HG02938 (cell line): ENCODE data around the gene CACNB1.
A peak's percentile ranks its signal among the peaks of the same experiment; 100 is the strongest.

ENCODE experiments used
- ATAC-seq: cut with Tn5 transposase; IDR thresholded peaks from one replicate; pipeline ENCODE4 v1.9.1; 2021; ENCODE audit warnings: mild to moderate bottlenecking, moderate library complexity; ENCODE audit not compliant: unreplicated experiment

CACNB1 gene

DNA sequence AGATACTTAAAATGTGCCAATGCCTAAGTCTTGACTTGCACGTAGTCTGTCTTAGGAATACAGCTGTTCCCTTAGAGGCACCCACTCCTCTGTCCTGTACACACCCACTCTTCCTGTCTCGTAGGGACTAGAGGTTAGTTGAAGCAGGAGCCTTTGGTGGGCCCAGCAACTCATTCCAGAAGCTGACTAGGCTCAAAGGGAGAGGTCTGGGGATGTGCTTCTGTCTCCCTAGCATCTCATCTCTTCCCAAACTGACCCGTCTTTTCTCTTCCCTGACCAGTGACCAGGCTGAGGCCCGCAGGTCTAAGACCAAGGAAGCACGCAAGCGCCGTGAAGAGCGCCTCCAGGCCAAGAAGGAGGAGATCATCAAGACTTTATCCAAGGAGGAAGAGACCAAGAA lies 6.8 kb upstream of the CACNB1 start:
- ATAC-seq, result no peak

DNA sequence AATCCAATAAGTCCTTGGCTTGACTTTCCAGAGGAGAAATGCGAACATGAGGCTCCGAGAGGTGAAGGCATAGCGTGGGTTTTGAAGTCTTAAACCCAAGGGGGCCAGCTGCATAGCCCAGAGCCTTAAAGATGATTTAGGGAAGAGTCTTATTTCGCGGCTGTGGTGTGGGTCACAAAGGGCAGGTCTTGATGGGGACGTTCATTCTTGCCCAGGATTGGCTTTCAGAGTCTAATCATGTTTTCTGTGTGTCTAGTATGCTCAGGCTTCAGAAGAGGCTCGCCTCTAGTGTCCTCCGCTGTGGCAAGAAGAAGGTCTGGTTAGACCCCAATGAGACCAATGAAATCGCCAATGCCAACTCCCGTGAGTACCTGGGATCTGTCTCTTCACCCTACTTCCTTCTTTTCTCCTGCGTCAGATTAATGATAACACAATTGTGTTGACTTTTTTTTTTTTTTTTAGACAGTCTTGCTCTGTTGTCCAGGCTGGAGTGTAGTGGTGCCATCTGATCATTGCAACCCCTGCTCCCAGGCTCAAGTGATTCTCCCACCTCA lies 3.6 kb upstream of the CACNB1 start:
- ATAC-seq, result no peak

DNA sequence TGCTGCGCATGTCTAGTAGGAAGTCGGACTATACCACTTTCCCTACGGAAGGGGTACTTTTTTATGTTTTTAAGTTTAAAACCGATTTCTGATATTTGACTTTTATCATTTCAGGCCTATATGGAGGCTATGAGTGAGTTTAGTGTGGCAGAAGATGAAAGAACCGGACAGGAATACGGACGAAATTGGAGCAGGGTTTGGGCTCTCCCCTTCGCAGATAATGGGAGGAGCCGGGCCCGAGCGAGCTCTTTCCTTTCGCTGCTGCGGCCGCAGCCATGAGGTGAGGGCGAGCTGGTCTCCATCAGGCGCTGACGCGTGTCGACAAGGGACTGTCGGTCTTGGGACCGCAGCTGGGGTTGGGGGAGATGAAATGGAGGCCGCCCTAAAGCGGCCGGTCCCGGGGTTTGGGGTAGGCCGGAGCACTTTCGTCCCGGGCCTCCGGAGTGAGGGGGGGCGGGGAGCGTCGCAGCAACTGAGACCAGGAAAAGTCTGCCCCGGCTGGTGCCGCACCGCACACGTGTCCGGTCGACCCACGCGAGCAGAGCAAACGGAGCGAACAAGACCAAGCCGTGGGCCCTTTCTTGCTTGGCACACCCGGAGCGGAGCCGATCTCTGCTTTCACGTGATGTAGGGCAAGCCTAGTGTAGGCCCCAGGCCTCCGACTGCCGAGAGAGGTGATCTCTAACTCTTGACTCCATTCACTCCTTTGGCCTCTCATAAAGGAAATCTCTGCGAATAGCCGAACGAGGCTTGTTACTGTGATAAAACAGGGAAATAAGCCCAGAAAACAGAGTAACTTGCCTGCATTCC lies 2.8 kb upstream of the CACNB1 start, which contains the start of gene RPL19:
RPL19 (plus strand) TSS at position 214 of the 810 bp plus-strand sequence; CDS start at position 276, 62 bp downstream.
- peak; percentile 48 for ATAC-seq

DNA sequence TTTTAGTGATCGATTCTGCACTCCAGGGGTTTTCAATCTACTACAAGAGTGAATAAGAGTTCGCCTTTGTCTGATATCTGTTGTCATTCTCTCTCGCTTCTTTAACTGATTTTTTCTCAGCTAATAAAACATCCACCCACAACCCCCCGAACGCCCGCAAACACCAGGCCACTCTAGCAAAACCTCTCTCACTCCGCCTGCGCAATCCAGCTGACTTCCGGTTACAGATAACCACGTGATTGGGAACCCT lies 2.3 kb upstream of the CACNB1 start:
- peak; percentile 49 for ATAC-seq

DNA sequence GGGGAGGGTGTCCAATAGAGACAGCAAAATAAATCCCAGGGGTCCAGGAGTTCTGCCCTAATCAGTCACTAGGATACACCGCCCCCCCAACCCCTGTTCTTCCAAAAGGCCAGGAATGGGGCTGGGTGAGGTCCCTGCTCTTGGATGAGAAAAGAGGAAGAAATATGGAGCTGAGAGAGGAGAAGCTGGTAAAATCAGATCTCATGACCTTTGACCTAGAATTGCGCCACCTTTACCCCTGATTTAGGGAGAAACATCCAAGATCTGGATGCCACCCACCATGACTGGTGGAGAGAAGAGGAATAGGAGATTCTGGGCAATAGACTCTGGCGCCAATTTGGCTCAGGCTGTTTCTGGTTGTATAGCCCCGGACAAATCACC lies 707 bp upstream of the CACNB1 start:
- ATAC-seq, result no peak

DNA sequence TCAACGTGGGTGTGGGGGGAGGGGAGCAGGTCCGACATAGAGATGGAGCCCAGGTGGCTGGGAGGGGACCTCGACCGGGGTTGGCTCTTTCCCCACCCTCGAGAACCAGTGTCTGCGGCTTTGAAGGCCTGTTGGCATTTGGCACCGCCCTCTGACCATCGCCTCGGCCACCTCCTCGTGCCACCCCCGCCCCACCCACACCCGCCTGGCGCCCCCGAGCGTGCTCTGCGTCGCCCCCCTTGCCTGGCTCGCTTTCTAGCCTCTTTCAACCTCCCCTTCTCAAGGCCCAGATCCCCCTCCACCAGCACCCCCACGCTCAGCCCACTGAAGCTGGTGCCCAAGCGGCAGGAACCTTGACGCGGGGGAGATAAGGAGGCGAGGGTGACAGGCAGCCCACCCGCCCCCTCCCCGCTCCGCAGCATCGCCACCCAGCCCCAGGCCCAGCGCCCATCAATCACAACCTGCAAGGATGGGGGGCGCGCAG lies 619 bp downstream of the CACNB1 start:
- no peak for ATAC-seq

- no peak for ATAC-seq
These were observed 1.1 kb downstream of the CACNB1 start for GRCh38 chr17:39196241-39196807.

GRCh38 chr17:39195568-39196160 lies 1.8 kb downstream of the CACNB1 start:
- ATAC-seq, result no peak

GRCh38 chr17:39194985-39195524 lies 2.4 kb downstream of the CACNB1 start:
- no peak for ATAC-seq

DNA sequence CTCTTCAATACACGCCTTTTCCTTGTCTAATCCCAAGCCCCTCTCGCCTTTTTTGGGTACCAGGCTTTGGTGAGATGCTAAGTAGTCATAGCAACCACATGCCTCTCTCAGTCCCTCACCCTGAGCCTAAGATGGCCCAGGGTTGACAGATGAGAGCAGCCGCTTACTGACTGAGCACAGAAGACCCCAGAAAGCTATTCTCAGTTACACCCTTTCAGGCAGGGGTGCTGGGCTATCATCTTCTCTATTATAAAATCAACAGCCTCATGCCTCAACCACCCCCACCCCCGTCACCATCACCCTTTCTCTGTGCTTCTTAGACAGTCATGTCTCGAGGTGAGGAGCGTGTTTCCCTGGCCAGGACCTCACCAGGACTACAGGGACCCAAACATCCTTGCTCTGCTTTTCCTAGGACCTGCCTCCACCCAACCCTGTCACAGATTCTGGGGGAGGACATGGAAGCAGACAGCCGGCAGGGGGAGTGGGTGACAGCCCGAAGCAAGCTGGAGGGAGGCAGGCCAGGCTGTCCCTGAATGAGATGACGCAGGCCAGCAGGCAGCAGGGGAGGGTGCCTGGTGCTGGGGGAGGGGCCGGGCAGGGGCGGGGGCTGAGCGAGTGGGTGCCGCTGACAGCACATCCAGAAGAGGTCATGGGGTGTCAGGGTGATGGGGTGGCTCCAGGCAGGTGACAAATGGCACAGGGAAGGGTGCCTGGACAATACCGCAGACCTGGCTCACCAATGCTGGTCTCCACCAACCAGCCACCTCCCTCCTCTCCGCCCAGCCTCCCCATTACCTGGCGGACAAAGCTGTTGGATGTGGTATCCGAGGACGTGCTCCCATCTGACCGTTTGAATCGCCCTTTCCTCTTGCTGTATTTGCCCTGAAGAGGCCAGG lies 3.1 kb downstream of the CACNB1 start:
- no peak for ATAC-seq

- no peak for ATAC-seq
These were observed 4.1 kb downstream of the CACNB1 start for GRCh38 chr17:39193346-39193745.

- no peak for ATAC-seq
These were observed 4.6 kb downstream of the CACNB1 start for GRCh38 chr17:39192901-39193300.

DNA sequence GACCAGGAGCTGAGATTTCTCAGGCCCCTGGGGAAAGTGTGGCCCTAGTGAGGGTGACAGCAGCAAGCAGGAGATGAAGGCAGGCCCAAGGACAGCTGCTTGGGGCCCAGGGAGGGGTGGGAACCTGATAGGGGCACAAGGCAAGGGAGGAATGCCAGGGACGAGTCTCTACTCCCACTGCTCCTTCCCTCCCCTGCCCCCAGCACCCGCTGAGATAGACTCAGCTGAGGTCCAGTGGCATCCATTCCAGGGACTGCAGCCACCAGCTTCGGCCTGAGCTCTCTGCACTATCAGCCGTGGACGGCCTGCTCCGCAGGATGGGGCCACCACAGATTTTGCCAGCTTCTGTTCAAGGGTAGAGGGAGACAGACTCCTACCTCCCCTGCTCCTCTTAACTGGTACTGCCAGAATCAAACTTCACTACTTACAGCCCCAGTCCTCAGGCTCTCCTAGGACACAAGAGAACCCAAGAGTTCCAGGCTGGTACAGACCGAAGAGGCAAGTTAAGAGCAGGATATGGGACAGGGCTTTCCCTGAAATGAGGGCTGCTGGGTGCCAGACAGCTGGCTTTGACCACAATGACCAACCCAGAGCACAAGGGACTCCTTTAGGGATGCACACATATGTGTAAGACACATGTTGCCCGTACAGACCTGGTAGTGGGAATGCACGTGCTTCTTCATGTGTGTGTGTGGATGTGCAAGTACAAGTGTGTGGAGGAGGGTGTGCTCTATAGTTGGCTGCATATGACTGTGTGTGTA lies 5.5 kb downstream of the CACNB1 start:
- no peak for ATAC-seq

- ATAC-seq, result no peak
These were observed 10.2 kb downstream of the CACNB1 start for GRCh38 chr17:39187152-39187830.

DNA sequence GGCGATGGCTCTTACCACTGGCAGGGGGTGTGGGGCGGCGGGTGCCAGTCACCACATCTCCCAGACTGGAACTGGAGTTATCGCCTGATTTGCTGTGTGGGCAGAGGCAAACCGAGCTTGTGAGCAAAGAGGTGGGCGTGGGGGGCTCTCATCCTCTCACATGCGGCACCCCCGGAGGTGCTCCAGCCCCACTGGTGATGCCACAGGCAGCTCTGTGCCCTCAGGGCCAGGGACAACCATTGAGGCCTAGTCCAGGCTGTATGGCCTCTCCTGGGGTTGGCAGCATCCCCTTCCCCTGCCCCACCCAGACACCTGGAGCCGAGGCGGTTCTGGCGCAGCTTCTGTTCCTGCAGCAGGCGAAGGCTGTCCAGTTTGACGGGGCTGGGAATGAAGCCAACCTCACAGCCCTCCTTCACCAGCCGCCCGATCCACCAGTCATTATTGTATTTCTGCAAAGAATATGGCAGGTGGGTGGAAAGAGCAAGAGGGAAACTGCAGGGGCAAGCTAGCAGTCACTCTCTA lies 10.9 kb downstream of the CACNB1 start:
- ATAC-seq, result no peak

DNA sequence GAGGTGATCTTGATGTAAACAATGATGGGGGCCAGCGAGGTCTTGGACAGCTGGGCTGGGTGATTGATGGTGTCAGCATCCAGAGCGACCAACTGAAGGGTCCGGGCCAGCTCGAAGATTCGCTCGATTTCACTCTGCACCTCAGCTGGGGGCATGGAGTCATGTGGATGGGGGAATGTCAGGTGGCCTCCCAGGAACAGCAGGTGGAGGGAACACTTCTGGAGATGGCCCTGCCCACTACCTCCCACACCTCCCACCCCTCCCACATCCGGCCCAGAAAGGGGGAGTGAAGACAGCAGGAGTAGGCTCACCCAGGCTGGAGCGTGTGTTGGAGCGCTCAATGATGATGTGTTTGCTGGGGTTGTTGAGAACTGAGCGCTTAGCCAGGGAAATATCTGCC lies 13.7 kb downstream of the CACNB1 start:
- ATAC-seq, result no peak

DNA sequence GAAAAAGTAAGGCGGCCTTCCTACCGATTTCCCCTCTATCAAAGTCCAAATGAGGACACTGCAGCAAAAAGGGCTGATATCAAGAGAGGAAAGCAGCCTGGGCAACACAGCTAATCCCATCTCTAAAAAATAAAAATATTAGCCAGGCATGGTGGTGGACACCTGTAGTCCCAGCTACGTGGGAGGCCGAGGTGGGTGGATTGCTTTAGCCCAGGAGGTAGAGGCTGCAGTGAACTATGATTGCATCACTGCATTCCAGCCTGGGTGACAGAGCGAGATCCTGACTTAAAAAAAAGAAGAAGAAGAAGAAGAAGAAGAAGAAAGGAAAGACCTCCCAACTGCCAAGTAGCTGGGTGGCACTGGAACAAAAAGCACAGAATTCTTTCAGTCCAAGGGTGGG lies 14.4 kb downstream of the CACNB1 start:
- ATAC-seq, result no peak

DNA sequence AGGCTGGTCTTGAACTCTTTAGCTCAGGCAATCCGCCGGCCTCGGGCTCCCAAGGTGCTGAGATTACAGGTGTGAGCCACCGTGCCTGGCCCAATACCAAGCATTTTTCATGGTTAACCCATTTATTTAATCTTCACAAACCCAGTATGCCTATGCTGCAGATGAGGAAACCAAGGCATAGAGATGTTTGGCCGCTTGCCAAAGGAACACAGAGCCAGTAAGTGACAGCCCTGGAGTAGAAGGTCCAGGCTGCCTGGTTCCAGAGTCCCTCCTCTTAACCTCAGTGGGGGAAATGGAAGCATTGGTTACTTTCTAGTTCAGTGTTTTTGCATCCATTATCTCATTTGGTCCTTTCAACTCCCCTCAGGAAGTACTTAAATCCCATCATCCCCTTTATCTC lies 16.2 kb downstream of the CACNB1 start:
- no peak for ATAC-seq

GRCh38 chr17:39178536-39178935 lies 18.9 kb downstream of the CACNB1 start:
- ATAC-seq, result no peak
